GM12892 (cell line): Measurements from ENCODE around the gene MRPS18C.

Experiments used
- POLR2A ChIP-seq: IDR thresholded peaks from 2 replicates; pipeline ENCODE4 v1.6.1; 2011; ENCODE audit warnings: low read depth, low read length, control low read depth
- TAF1 ChIP-seq: IDR thresholded peaks from 2 replicates; pipeline ENCODE4 v1.6.1; 2011; ENCODE audit warnings: low read depth, mild to moderate bottlenecking, control low read depth, low read length, borderline replicate concordance

DNA sequence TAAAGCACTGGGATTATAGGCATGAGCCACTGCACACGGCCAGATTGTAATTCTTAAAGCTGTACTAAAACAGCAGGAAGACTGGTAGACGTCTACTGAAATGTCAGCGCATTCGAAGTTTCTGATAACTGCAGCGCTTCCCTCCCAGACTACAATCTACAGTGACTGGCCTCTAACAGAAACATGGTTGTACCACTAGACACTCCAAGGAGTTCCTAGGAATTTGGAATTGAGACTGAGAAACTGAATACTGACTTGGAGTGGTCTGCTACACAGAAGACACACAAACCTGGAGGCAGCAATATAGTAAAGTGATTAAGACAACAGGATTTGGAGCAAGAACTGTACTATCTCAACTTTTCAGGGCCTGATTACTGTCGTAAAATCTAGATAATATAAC is 1.2 kb upstream of the MRPS18C start:
- TF ChIP-seq POLR2A (no peak), TAF1 (no peak)
